OCI-LY1 (cell line): ENCODE measurements around the gene SMG9.

ENCODE experiments used
- EZH2 ChIP-seq: fragments of 200-600 bp; sonication (generic), shearing (Covaris generic); IDR thresholded peaks from 2 replicates; pipeline ENCODE4 v1.8.0; 2017; ENCODE audit warnings: borderline replicate concordance, mixed run types, mild to moderate bottlenecking, antibody characterized with exemption, low read length, moderate library complexity, mixed read lengths
- TF ChIP-seq, protein P1 (sequence below): fragments of 200-600 bp; sonication (generic), shearing (Covaris generic); IDR thresholded peaks from 2 replicates; pipeline ENCODE4 v1.5.1; 2017; ENCODE audit warnings: mild to moderate bottlenecking, antibody characterized with exemption, low read length, moderate library complexity, mixed read lengths

DNA sequence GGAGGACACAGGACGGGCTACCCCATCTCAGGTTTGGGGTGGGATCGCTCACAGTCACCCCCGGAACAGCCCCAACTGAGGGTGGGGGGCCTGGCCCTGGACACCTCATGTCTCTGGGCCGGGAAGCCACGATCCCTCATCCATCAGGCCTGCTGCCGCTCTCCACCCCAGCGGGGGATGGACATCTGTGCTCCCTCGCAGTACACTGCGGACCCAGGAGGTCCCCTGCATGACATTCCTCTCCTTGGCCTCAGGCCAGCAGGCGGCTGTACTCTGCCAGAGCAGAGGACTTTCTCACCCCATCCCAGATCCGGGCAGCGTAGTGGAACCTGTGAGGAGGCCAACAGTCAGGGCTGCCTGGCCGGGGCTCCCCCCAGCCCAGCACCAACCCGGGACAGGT lies 23.4 kb downstream of the SMG9 start:
- TF ChIP-seq, protein P1, sequence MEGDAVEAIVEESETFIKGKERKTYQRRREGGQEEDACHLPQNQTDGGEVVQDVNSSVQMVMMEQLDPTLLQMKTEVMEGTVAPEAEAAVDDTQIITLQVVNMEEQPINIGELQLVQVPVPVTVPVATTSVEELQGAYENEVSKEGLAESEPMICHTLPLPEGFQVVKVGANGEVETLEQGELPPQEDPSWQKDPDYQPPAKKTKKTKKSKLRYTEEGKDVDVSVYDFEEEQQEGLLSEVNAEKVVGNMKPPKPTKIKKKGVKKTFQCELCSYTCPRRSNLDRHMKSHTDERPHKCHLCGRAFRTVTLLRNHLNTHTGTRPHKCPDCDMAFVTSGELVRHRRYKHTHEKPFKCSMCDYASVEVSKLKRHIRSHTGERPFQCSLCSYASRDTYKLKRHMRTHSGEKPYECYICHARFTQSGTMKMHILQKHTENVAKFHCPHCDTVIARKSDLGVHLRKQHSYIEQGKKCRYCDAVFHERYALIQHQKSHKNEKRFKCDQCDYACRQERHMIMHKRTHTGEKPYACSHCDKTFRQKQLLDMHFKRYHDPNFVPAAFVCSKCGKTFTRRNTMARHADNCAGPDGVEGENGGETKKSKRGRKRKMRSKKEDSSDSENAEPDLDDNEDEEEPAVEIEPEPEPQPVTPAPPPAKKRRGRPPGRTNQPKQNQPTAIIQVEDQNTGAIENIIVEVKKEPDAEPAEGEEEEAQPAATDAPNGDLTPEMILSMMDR, result no peak
- no peak for TF ChIP-seq EZH2
